Mucosa of stomach (tissue), 1 donor: ENCODE data around the gene LYST.
"Not testable (repeated sequence)": the region's sequence is repeated elsewhere in the genome, so short reads cannot be mapped to it uniquely, and the experiment has no call there.

ENCODE experiments used
- H3K27me3 ChIP-seq: one replicate; pipeline ENCODE4 v1.7.0; 2013; ENCODE audit warnings: mild to moderate bottlenecking, low read length; ENCODE audit not compliant: control insufficient read depth, insufficient read depth
- H3K36me3 ChIP-seq: one replicate; pipeline ENCODE4 v1.7.0; 2013; ENCODE audit warnings: low read length; ENCODE audit not compliant: control insufficient read depth, insufficient read depth
- H3K4me1 ChIP-seq: one replicate; pipeline ENCODE4 v1.7.0; 2013; ENCODE audit warnings: mild to moderate bottlenecking, low read length; ENCODE audit not compliant: control insufficient read depth, insufficient read depth
- H3K4me3 ChIP-seq: one replicate; pipeline ENCODE4 v1.7.0; 2013; ENCODE audit warnings: low read length
- H3K9ac ChIP-seq: one replicate; pipeline ENCODE4 v1.7.0; 2013; ENCODE audit warnings: mild to moderate bottlenecking, low read length, moderate library complexity
- H3K9me3 ChIP-seq: one replicate; pipeline ENCODE4 v1.7.0; 2013; ENCODE audit warnings: mild to moderate bottlenecking, low read length, moderate library complexity; ENCODE audit not compliant: control insufficient read depth
- donor health status: Pancreatic carcinoma.

LYST gene

GRCh38 chr1:235852887-235853286 lies 13.8 kb downstream of the LYST start:
- Histone ChIP-seq H3K36me3 (no peaks in the 10 kb centered on the region), H3K9me3 (no peaks in the 10 kb centered on the region), H3K9ac (no peak overlapping the region), H3K4me3 (no peak overlapping the region), H3K4me1 (peaks cover 14% of the 10 kb centered on the region), H3K27me3 (no peaks in the 10 kb centered on the region)

GRCh38 chr1:235851939-235852338 lies 14.8 kb downstream of the LYST start:
- H3K4me1 ChIP-seq: peaks cover 14% of the 10 kb centered on the region
- no peak overlapping the region for H3K9ac ChIP-seq
- no peaks in the 10 kb centered on the region for H3K36me3 ChIP-seq
- no peaks in the 10 kb centered on the region for H3K27me3 ChIP-seq
- no peaks in the 10 kb centered on the region for H3K9me3 ChIP-seq
- no peak overlapping the region for H3K4me3 ChIP-seq

- not testable (repeated sequence) for H3K9ac ChIP-seq, H3K4me1 ChIP-seq, H3K9me3 ChIP-seq, H3K4me3 ChIP-seq, H3K27me3 ChIP-seq, H3K36me3 ChIP-seq
These were observed 18.5 kb downstream of the LYST start for GRCh38 chr1:235848251-235848650.

- H3K4me1 ChIP-seq: peaks cover 11% of the 10 kb centered on the region
- not testable (repeated sequence) for H3K4me3 ChIP-seq, H3K36me3 ChIP-seq, H3K27me3 ChIP-seq, H3K9ac ChIP-seq, H3K9me3 ChIP-seq
These were observed 21.0 kb downstream of the LYST start for GRCh38 chr1:235845656-235846107.

GRCh38 chr1:235844776-235845175 lies 21.9 kb downstream of the LYST start:
- Histone ChIP-seq H3K4me1 (peaks cover 19% of the 10 kb centered on the region), H3K9me3 (no peaks in the 10 kb centered on the region), H3K4me3 (no peak overlapping the region)

GRCh38 chr1:235843461-235843961 lies 23.2 kb downstream of the LYST start:
- Histone ChIP-seq H3K9me3 (no peaks in the 10 kb centered on the region), H3K27me3 (no peaks in the 10 kb centered on the region), H3K9ac (no peak overlapping the region), H3K4me3 (no peak overlapping the region), H3K36me3 (no peaks in the 10 kb centered on the region), H3K4me1 (peaks cover 15% of the 10 kb centered on the region)

More at GRCh38 chr1:235844776-235845175, 21.9 kb downstream of the LYST start:
- Histone ChIP-seq H3K9ac (no peak overlapping the region), H3K27me3 (no peaks in the 10 kb centered on the region), H3K36me3 (no peaks in the 10 kb centered on the region)

GRCh38 chr1:235841938-235842545 lies 24.7 kb downstream of the LYST start:
- Histone ChIP-seq H3K27me3 (no peaks in the 10 kb centered on the region), H3K9me3 (no peaks in the 10 kb centered on the region), H3K9ac (no peak overlapping the region), H3K4me3 (no peak overlapping the region), H3K4me1 (peaks cover 15% of the 10 kb centered on the region), H3K36me3 (no peaks in the 10 kb centered on the region)

- H3K9me3 ChIP-seq: no peaks in the 10 kb centered on the region
These were observed 28.7 kb downstream of the LYST start for GRCh38 chr1:235838021-235838420.

GRCh38 chr1:235835226-235835625 lies 31.5 kb downstream of the LYST start:
- peaks cover 8% of the 10 kb centered on the region for H3K4me1 ChIP-seq
- H3K27me3 ChIP-seq: no peaks in the 10 kb centered on the region
- no peak overlapping the region for H3K4me3 ChIP-seq
- no peak overlapping the region for H3K9ac ChIP-seq
- H3K36me3 ChIP-seq: no peaks in the 10 kb centered on the region
- no peaks in the 10 kb centered on the region for H3K9me3 ChIP-seq

More at GRCh38 chr1:235838021-235838420, 28.7 kb downstream of the LYST start:
- no peak overlapping the region for H3K9ac ChIP-seq
- no peaks in the 10 kb centered on the region for H3K27me3 ChIP-seq
- H3K4me1 ChIP-seq: peaks cover 19% of the 10 kb centered on the region
- H3K4me3 ChIP-seq: no peak overlapping the region
- H3K36me3 ChIP-seq: no peaks in the 10 kb centered on the region

- no peak overlapping the region for H3K9ac ChIP-seq
- no peak overlapping the region for H3K4me3 ChIP-seq
These were observed 32.1 kb downstream of the LYST start for GRCh38 chr1:235834620-235835019.

GRCh38 chr1:235832011-235832410 lies 34.7 kb downstream of the LYST start:
- Histone ChIP-seq H3K9me3 (no peaks in the 10 kb centered on the region), H3K4me3 (no peak overlapping the region), H3K27me3 (no peaks in the 10 kb centered on the region), H3K36me3 (no peaks in the 10 kb centered on the region), H3K4me1 (peaks cover 5% of the 10 kb centered on the region), H3K9ac (no peak overlapping the region)

More at GRCh38 chr1:235834620-235835019, 32.1 kb downstream of the LYST start:
- Histone ChIP-seq H3K4me1 (peaks cover 5% of the 10 kb centered on the region), H3K9me3 (no peaks in the 10 kb centered on the region), H3K27me3 (no peaks in the 10 kb centered on the region), H3K36me3 (no peaks in the 10 kb centered on the region)

GRCh38 chr1:235831148-235831547 lies 35.6 kb downstream of the LYST start:
- H3K9ac ChIP-seq: no peak overlapping the region
- no peaks in the 10 kb centered on the region for H3K36me3 ChIP-seq
- H3K27me3 ChIP-seq: no peaks in the 10 kb centered on the region
- no peak overlapping the region for H3K4me3 ChIP-seq
- no peaks in the 10 kb centered on the region for H3K9me3 ChIP-seq
- H3K4me1 ChIP-seq: peaks cover 5% of the 10 kb centered on the region
